Gastrocnemius medialis (tissue), 4 donors: ENCODE measurements around the gene ITGAE. TPM values are rescaled to one million over a fixed set of nuclear protein-coding genes. Genes with fewer than 3 reads are reported as not detected.

Experiments used
- ATAC-seq, 2 donors: fragments of 150-250 bp; one replicate each; pipeline ENCODE4 v1.9.1; 2016
- DNase-seq, 2 donors: peaks; one replicate each; pipeline ENCODE4 v3.0.0-alpha.2; 2019
- H3K27ac ChIP-seq, 4 donors: fragments of 200-600 bp; sonication (generic); 1 replicate in 1 of 4; 2 replicates in 3 of 4; pipeline ENCODE4 v1.5.1; 2016 to 2018; ENCODE audit warnings: mild to moderate bottlenecking in 2 of 4, moderate library complexity in 1 of 4
- H3K27me3 ChIP-seq, 3 donors: fragments of 200-600 bp; sonication (generic) in 2 of 3; 1 replicate in 1 of 3; 2 replicates in 2 of 3; pipeline versions ENCODE4 v1.5.1 to v1.6.0; 2016 to 2019; ENCODE audit warnings: mild to moderate bottlenecking in 1 of 3, moderate library complexity in 1 of 3
- H3K36me3 ChIP-seq, 2 donors: fragments of 200-600 bp; sonication (generic) in 1 of 2; one replicate each; pipeline ENCODE4 v1.5.1; 2017 to 2018
- H3K4me1 ChIP-seq, 2 donors: fragments of 200-600 bp; sonication (generic) in 1 of 2; one replicate each; pipeline ENCODE4 v1.5.1; 2016 to 2017; ENCODE audit warnings: mild to moderate bottlenecking in 2 of 2
- H3K4me3 ChIP-seq, 4 donors: fragments of 200-600 bp; sonication (generic) in 3 of 4; 1 replicate in 1 of 4; 2 replicates in 3 of 4; pipeline ENCODE4 v1.5.1; 2016 to 2019; ENCODE audit warnings: mild to moderate bottlenecking in 2 of 4
- H3K9me3 ChIP-seq, 3 donors: fragments of 200-600 bp; sonication (generic) in 2 of 3; 1 replicate in 1 of 3; 2 replicates in 2 of 3; pipeline ENCODE4 v1.5.1; 2016 to 2019
- CTCF ChIP-seq, 5 experiments: fragments of 450-650 bp in 3 of 5; fragments of 200-600 bp in 2 of 5; sonication (generic) in 2 of 5; IDR thresholded peaks in 4 of 5; conservative IDR thresholded peaks in 1 of 5; 1 replicate in 4 of 5; 2 replicates in 1 of 5; pipeline ENCODE4 v1.5.1; 2016 to 2019; ENCODE audit warnings: antibody characterized with exemption in 5 of 5, mild to moderate bottlenecking in 3 of 5, moderate library complexity in 3 of 5
- POLR2A ChIP-seq, 2 donors: fragments of 450-650 bp; IDR thresholded peaks; one replicate each; pipeline ENCODE4 v1.6.1; 2017; ENCODE audit warnings: antibody characterized with exemption in 2 of 2, mild to moderate bottlenecking in 2 of 2, moderate library complexity in 2 of 2
- in situ Hi-C, 4 donors: fragments of 200-750 bp; cut with MboI; loops; one replicate each; pipeline versions ENCODE4 v1.15.0 to v1.8.0; 2017; ENCODE audit warnings: low sequenced_read_pairs in 4 of 4
- intact Hi-C: fragments of 100-400 bp; cut with DNase I; formaldehyde crosslinking; loops from one replicate; pipeline ENCODE4 v1.15.1; 2023; ENCODE audit warnings: low total_unique reads
- total RNA-seq, 4 donors: library from RNA; depleted of rRNA; stranded (reverse); fragments of >200 nt; gene quantifications; one replicate each; pipeline versions ENCODE4 v1.1.0 to v1.2.3, GENCODE V29; 2016

ITGAE gene
- total RNA-seq, 4 donors from 2014 or later: 10.8 to 25.0 (median 23.5) TPM

DNA sequence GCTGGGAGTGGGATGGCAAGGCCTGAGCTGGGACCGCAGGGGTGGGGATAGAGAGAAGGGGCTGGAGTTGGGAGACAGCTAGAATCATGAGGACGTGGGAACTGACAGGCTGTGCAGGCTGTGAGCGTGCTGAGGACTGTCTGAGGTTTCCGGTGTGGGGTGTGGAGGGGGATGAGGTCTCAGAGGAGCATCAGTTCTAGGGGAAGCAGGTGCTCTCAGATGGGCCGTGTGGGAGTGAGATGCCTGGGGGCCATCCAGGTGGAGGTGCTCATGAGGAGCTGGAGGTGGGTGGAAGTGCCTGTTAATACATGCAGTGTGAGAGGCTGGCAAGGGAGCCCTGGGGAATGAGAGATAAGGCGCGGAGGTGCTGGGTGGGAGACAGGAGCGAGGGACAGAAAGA, 50.1 kb downstream of the ITGAE start:
- no peak for TF ChIP-seq POLR2A (IDR thresholded peaks at IDR 0.05)
- TF ChIP-seq CTCF (IDR thresholded peaks at IDR 0.05 in 4 of 5, conservative IDR thresholded peaks at IDR 0.05 in 1 of 5): no peak
- Histone ChIP-seq H3K27me3 (peaks cover 0 to 18% (median 12%) of the 10 kb centered on the region in 3 donors), H3K9me3 (no peaks in the 10 kb centered on the region), H3K4me3 (no peak overlapping the region), H3K4me1 (no peaks in the 10 kb centered on the region), H3K36me3 (no peaks in the 10 kb centered on the region), H3K27ac (no peak overlapping the region)
- DNase-seq: no peak
- in situ Hi-C loops (no loop called here), intact Hi-C loops (no loop called here)
- ATAC-seq: no peak

- DNase-seq: no peak
- Histone ChIP-seq H3K27me3 (peaks cover 0 to 18% (median 12%) of the 10 kb centered on the region in 3 donors), H3K4me1 (no peaks in the 10 kb centered on the region), H3K9me3 (no peaks in the 10 kb centered on the region), H3K27ac (no peak overlapping the region), H3K4me3 (no peak overlapping the region), H3K36me3 (no peaks in the 10 kb centered on the region)
- intact Hi-C loops (no loop called here), in situ Hi-C loops (no loop called here)
- no peak for TF ChIP-seq POLR2A (IDR thresholded peaks at IDR 0.05)
- TF ChIP-seq CTCF (IDR thresholded peaks at IDR 0.05 in 4 of 5, conservative IDR thresholded peaks at IDR 0.05 in 1 of 5): no peak
- ATAC-seq: no peak
Measured at GRCh38 chr17:3750296-3750695, 50.7 kb downstream of the ITGAE start.

DNA sequence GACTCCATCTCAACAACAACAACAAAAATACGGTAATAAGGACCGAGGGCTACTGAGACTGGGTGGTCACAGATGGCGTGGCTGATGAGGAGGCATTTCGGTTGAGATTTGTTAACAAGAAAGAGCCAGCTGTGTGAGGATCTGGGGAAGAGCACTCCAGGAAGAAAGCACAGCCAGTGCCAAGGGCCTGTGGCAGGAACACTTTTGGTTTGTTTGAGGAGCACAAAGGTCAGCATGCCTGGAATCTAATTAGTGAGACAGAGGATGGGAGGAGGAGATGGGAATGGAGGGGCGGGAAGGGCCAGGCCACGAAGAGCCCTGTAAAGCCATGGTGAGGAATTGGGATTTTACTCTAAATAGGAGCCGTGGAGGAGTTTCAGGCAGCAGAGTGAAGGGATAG, 52.4 kb downstream of the ITGAE start:
- in situ Hi-C loops: no loop called here

DNA sequence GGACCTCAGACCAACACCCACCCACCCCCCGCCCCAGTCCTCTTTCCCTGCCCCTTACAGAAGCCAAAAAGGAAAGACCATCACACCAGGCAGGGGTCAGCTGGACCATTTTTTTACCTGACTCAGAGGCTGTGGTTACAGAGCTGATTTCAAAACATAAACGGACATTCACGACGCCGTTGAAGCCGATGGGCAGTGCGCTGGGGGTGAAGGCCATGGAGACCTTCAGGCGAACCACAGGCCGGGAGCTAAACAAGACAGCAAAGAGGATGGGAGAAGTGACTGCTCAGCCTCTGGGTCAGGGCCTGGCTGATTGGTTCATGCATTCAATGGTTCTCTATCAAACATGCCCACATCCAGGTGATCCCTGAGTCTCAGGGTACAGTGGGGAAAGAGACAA, 53.2 kb downstream of the ITGAE start:
- H3K27ac ChIP-seq: no peak overlapping the region
- no peaks in the 10 kb centered on the region for H3K27me3 ChIP-seq
- in situ Hi-C loops (no loop called here), intact Hi-C loops (no loop called here)
- H3K36me3 ChIP-seq: no peaks in the 10 kb centered on the region
- no peak overlapping the region for H3K4me3 ChIP-seq
- ATAC-seq (no peak), DNase-seq (no peak)
- no peaks in the 10 kb centered on the region for H3K9me3 ChIP-seq
- no peaks in the 10 kb centered on the region for H3K4me1 ChIP-seq
- TF ChIP-seq POLR2A (IDR thresholded peaks at IDR 0.05) (no peak), CTCF (IDR thresholded peaks at IDR 0.05 in 4 of 5, conservative IDR thresholded peaks at IDR 0.05 in 1 of 5) (no peak)

More for the DNA sequence above, 52.4 kb downstream of the ITGAE start:
- no peaks in the 10 kb centered on the region for H3K36me3 ChIP-seq
- intact Hi-C loops: no loop called here
- no peak overlapping the region for H3K4me3 ChIP-seq
- ATAC-seq: no peak
- DNase-seq: no peak
- H3K27ac ChIP-seq: no peak overlapping the region
- no peaks in the 10 kb centered on the region for H3K9me3 ChIP-seq
- H3K27me3 ChIP-seq: peaks cover 0 to 2% (median 0%) of the 10 kb centered on the region in 3 donors
- no peaks in the 10 kb centered on the region for H3K4me1 ChIP-seq
- TF ChIP-seq CTCF (IDR thresholded peaks at IDR 0.05 in 4 of 5, conservative IDR thresholded peaks at IDR 0.05 in 1 of 5) (no peak), POLR2A (IDR thresholded peaks at IDR 0.05) (no peak)

- Histone ChIP-seq H3K9me3 (no peaks in the 10 kb centered on the region), H3K27ac (no peak overlapping the region), H3K27me3 (no peaks in the 10 kb centered on the region), H3K36me3 (no peaks in the 10 kb centered on the region), H3K4me1 (no peaks in the 10 kb centered on the region), H3K4me3 (no peak overlapping the region)
- intact Hi-C loops (no loop called here), in situ Hi-C loops (no loop called here)
- ATAC-seq (no peak), DNase-seq (no peak)
- TF ChIP-seq POLR2A (IDR thresholded peaks at IDR 0.05) (no peak), CTCF (IDR thresholded peaks at IDR 0.05 in 4 of 5, conservative IDR thresholded peaks at IDR 0.05 in 1 of 5) (no peak)
Measured at GRCh38 chr17:3745071-3745470, 55.9 kb downstream of the ITGAE start.
